OCI-LY1 (cell line): Measurements from ENCODE around the gene CYTH3.

Experiments used
- CTCF ChIP-seq: fragments of 200-600 bp; sonication (generic), shearing (Covaris generic); IDR thresholded peaks from 2 replicates; pipeline ENCODE4 v1.5.1; 2017; ENCODE audit warnings: mild to moderate bottlenecking, antibody characterized with exemption, low read length, moderate library complexity, mixed read lengths
- EZH2 ChIP-seq: fragments of 200-600 bp; sonication (generic), shearing (Covaris generic); IDR thresholded peaks from 2 replicates; pipeline ENCODE4 v1.8.0; 2017; ENCODE audit warnings: borderline replicate concordance, mixed run types, mild to moderate bottlenecking, antibody characterized with exemption, low read length, moderate library complexity, mixed read lengths

GRCh38 chr7:6193709-6194108 is 78.7 kb downstream of the CYTH3 start:
- TF ChIP-seq CTCF, result no peak
- no peak for TF ChIP-seq EZH2
